Measurements from ENCODE around the gene EDDM13.

DNA sequence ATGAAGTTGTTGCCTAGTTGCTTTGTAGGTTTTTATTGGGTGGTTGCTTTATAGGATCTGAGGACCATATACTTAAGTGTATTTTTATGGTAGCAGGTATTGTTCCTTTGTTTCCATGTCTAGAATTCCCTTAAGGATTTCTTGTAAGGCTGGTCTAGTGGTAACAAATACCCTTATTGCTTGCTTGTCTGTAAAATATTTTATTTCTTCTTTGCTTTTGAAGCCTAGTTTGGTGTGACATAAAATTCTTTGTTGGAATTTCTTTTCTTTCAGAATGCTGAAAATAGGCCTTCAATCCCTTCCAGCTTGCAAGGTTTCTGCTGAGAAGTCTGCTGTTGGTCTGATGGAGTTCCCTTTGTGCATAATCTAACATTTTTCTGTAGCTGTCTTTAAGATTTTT, 60.1 kb downstream of the EDDM13 start:
- TF ChIP-seq POLR2AphosphoS5 (IDR thresholded peaks at IDR 0.05; ENCODE audit: low read depth, low read length) (no peak), TAF1 (IDR thresholded peaks at IDR 0.05; ENCODE audit: low read depth, low read length) (no peak), GABPA (IDR thresholded peaks at IDR 0.05; ENCODE audit: borderline replicate concordance, insufficient read depth, low read length) (no peak), POLR2A (IDR thresholded peaks at IDR 0.05; ENCODE audit: control extremely low read depth in 1 of 2, low read depth in 2 of 2, low read length in 2 of 2) (no peak)
- TF ChIP-seq, protein P1, sequence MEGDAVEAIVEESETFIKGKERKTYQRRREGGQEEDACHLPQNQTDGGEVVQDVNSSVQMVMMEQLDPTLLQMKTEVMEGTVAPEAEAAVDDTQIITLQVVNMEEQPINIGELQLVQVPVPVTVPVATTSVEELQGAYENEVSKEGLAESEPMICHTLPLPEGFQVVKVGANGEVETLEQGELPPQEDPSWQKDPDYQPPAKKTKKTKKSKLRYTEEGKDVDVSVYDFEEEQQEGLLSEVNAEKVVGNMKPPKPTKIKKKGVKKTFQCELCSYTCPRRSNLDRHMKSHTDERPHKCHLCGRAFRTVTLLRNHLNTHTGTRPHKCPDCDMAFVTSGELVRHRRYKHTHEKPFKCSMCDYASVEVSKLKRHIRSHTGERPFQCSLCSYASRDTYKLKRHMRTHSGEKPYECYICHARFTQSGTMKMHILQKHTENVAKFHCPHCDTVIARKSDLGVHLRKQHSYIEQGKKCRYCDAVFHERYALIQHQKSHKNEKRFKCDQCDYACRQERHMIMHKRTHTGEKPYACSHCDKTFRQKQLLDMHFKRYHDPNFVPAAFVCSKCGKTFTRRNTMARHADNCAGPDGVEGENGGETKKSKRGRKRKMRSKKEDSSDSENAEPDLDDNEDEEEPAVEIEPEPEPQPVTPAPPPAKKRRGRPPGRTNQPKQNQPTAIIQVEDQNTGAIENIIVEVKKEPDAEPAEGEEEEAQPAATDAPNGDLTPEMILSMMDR (IDR thresholded peaks at IDR 0.05; ENCODE audit: control extremely low read depth in 1 of 3, insufficient read depth in 1 of 3, low read depth in 1 of 3, low read length in 3 of 3), result no peak
